Osteoblast (primary cell): ENCODE measurements around the gene BLOC1S4. TPM values are rescaled to one million over a fixed set of nuclear protein-coding genes. Genes with fewer than 3 reads are reported as not detected.

ENCODE experiments used
- DNase-seq: peaks from one replicate; pipeline ENCODE4 v3.0.0; 2011; ENCODE audit warnings: low spot score, mixed read lengths; ENCODE audit not compliant: insufficient read length; ENCODE audit errors: missing footprints
- H2AFZ ChIP-seq: 2 replicates; pipeline ENCODE4 v1.6.0; 2011; ENCODE audit warnings: mild to moderate bottlenecking, low read length
- H3K27ac ChIP-seq: 2 replicates; pipeline ENCODE4 v1.5.1; 2011; ENCODE audit warnings: mild to moderate bottlenecking, low read depth, low read length, moderate library complexity
- H3K27me3 ChIP-seq: 2 replicates; pipeline ENCODE4 v1.6.0; 2012; ENCODE audit warnings: mild to moderate bottlenecking, control low read depth, inconsistent platforms, low read length, moderate library complexity; ENCODE audit not compliant: insufficient read depth
- H3K36me3 ChIP-seq: 2 replicates; pipeline ENCODE4 v1.5.1; 2011; ENCODE audit warnings: mild to moderate bottlenecking, low read length, control low read depth, moderate library complexity; ENCODE audit not compliant: insufficient read depth
- H3K4me1 ChIP-seq: 2 replicates; pipeline ENCODE4 v1.5.1; 2011; ENCODE audit warnings: mild to moderate bottlenecking, low read length, control low read depth, moderate library complexity; ENCODE audit not compliant: insufficient read depth
- H3K4me2 ChIP-seq: 2 replicates; pipeline ENCODE4 v1.6.0; 2011; ENCODE audit warnings: mild to moderate bottlenecking, low read length; ENCODE audit not compliant: insufficient read depth
- H3K4me3 ChIP-seq: fragments of 200-600 bp; sonication (generic); 3 replicates; pipeline ENCODE4 v1.5.1; 2012; ENCODE audit warnings: mild to moderate bottlenecking, low read length, inconsistent platforms; ENCODE audit not compliant: insufficient read depth
- H3K79me2 ChIP-seq: 2 replicates; pipeline ENCODE4 v1.6.0; 2012; ENCODE audit warnings: mild to moderate bottlenecking, low read length, control low read depth, inconsistent platforms; ENCODE audit not compliant: insufficient read depth
- H3K9me3 ChIP-seq: 2 replicates; pipeline ENCODE4 v1.5.1; 2011; ENCODE audit warnings: low read depth, low read length, control low read depth
- H4K20me1 ChIP-seq: 2 replicates; pipeline ENCODE4 v1.6.0; 2012; ENCODE audit warnings: mild to moderate bottlenecking, low read length, control low read depth; ENCODE audit not compliant: insufficient read depth
- total RNA-seq: library from RNA; depleted of rRNA; stranded (reverse); fragments of >200 nt; gene quantifications from 2 replicates; pipeline ENCODE4 v1.2.3, GENCODE V29; 2012
- TF ChIP-seq, protein P1 (sequence below): IDR thresholded peaks from 2 replicates; pipeline ENCODE4 v1.5.1; 2011; ENCODE audit warnings: mild to moderate bottlenecking, low read depth, low read length, moderate library complexity; ENCODE audit errors: extremely low read depth

The BLOC1S4 gene
- total RNA-seq, 1 donor = 10.9 TPM

DNA sequence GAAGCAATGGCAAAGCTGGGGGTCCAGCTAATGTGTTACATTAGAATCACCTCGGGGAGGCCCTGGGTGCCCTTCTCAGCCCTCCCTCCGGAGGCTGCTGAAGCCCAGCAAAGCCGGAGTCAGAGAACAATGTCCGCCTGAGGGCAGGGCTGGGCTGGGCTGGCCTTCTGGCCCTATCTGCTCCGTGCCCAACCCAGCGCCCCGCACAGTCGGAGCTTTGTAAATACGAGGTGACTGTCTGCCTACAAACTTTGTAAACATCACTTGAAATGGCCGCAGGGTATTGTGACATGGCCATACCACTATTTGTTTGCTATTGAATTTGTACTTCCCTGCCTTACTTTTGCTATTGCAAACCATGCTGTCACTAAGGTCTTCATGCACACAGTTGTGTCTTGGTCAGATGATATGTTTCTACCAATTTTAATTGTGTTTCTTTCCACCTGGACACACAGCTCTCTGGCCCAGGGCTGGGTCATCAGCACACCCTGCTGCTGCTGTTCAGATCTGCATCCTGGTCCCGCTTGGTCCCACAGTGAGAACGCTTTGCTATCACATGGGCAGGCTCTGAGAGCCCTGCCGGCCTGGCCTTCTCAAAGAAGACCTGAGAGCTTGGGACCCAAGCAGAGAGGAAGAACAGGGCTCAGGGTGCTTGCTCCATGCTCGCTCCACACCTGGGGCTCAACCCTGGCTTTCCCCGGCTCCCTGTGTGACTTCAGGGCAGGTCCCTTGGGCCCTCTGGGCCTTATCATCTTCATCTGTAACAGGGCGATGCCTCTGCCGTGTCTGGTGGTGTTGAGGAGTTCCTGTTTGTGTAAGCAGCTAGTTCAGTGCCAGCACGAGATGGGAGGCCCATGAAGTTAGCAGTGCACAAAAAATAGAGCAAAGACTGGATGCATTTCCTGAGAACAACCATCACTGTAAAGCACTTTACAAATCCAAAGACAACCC is 20.0 kb upstream of the BLOC1S4 start:
- peak; percentile 27 for DNase-seq
- H3K27ac ChIP-seq = no peak overlapping the region
- no peaks in the 10 kb centered on the region for H3K79me2 ChIP-seq
- no peak overlapping the region for H3K4me3 ChIP-seq
- H3K4me1 ChIP-seq = peaks cover 7% of the 10 kb centered on the region
- no peaks in the 10 kb centered on the region for H4K20me1 ChIP-seq
- H3K4me2 ChIP-seq = no peak overlapping the region
- TF ChIP-seq, protein P1, sequence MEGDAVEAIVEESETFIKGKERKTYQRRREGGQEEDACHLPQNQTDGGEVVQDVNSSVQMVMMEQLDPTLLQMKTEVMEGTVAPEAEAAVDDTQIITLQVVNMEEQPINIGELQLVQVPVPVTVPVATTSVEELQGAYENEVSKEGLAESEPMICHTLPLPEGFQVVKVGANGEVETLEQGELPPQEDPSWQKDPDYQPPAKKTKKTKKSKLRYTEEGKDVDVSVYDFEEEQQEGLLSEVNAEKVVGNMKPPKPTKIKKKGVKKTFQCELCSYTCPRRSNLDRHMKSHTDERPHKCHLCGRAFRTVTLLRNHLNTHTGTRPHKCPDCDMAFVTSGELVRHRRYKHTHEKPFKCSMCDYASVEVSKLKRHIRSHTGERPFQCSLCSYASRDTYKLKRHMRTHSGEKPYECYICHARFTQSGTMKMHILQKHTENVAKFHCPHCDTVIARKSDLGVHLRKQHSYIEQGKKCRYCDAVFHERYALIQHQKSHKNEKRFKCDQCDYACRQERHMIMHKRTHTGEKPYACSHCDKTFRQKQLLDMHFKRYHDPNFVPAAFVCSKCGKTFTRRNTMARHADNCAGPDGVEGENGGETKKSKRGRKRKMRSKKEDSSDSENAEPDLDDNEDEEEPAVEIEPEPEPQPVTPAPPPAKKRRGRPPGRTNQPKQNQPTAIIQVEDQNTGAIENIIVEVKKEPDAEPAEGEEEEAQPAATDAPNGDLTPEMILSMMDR = no peak
- no peak overlapping the region for H2AFZ ChIP-seq
- no peaks in the 10 kb centered on the region for H3K9me3 ChIP-seq
- no peaks in the 10 kb centered on the region for H3K27me3 ChIP-seq
- peaks cover 3% of the 10 kb centered on the region for H3K36me3 ChIP-seq

DNA sequence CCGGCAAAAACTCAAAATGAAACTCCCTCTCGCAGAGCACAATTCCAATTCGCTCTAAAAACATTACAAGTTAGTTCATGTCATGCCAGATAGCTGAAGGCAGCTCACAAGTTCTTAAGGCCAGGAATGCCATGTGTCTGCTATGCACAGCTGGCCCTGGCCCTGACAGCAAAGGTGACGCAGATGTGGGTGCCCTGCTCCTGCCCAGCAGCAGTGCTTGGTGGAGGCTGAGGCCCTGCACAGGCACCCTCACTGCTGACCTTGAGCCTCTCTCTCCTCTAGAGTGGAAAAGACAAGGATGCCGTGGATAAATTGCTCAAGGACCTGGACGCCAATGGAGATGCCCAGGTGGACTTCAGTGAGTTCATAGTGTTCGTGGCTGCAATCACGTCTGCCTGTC is 19.4 kb upstream of the BLOC1S4 start:
- peaks cover 3% of the 10 kb centered on the region for H3K36me3 ChIP-seq
- no peaks in the 10 kb centered on the region for H4K20me1 ChIP-seq
- H3K79me2 ChIP-seq = no peaks in the 10 kb centered on the region
- H3K27me3 ChIP-seq = no peaks in the 10 kb centered on the region
- H3K4me3 ChIP-seq = no peak overlapping the region
- TF ChIP-seq, protein P1 = no peak
- H3K4me1 ChIP-seq = peaks cover 7% of the 10 kb centered on the region
- H2AFZ ChIP-seq = no peak overlapping the region
- no peak overlapping the region for H3K27ac ChIP-seq
- no peak overlapping the region for H3K4me2 ChIP-seq
- H3K9me3 ChIP-seq = no peaks in the 10 kb centered on the region
- DNase-seq = no peak

DNA sequence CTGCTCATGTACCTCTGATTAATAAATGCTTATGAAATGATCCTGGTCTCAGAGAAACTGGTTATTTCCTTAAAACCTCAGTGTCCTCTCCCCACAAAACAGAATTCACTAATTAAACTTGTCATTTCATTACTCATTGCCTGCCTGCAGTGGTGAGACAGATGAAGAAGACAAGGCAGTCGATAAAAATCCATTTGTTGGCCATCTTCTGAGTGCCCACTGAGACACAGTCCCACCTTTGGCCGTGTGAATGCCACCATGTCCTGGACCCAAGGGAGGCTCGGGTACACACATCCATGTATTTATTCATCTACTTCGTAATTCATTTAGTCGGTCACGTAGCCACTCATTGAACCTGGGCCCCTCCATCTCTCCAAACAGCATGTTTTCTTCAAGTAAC is 18.8 kb upstream of the BLOC1S4 start:
- Histone ChIP-seq H3K4me2 (no peak overlapping the region), H2AFZ (no peak overlapping the region), H3K27ac (no peak overlapping the region), H3K4me3 (no peak overlapping the region), H3K27me3 (no peaks in the 10 kb centered on the region), H3K9me3 (no peaks in the 10 kb centered on the region), H4K20me1 (no peaks in the 10 kb centered on the region), H3K79me2 (no peaks in the 10 kb centered on the region), H3K36me3 (peaks cover 3% of the 10 kb centered on the region), H3K4me1 (peaks cover 7% of the 10 kb centered on the region)
- TF ChIP-seq, protein P1 = no peak
- peak; percentile 21 for DNase-seq

DNA sequence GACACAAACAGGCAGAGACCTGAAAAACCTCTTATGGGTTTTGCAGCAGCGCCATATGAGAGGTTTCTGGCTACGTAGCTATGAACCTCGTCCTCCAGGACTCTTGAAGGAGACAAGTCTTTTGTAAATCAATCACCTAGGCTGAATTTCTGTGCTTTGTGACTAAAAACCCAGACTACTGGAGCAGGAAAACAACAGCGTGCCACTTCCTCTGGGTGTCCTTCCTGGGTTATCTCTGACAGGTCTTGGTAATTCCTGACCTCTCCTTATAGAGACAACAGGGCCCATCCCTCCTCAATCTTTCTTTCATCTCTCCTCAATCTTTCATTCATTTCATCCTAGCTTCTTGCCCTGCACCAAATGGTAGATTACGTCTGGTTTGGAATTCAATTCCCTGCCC is 16.6 kb upstream of the BLOC1S4 start:
- Histone ChIP-seq H3K27ac (no peak overlapping the region), H3K4me3 (no peak overlapping the region), H3K79me2 (peaks cover 17% of the 10 kb centered on the region), H3K4me1 (no peaks in the 10 kb centered on the region), H3K36me3 (peaks cover 3% of the 10 kb centered on the region), H4K20me1 (peaks cover 1% of the 10 kb centered on the region), H3K4me2 (no peak overlapping the region), H3K27me3 (no peaks in the 10 kb centered on the region), H2AFZ (no peak overlapping the region), H3K9me3 (no peaks in the 10 kb centered on the region)
- TF ChIP-seq, protein P1 = no peak
- DNase-seq = no peak
